HUES64 (cell line): ENCODE data around the gene FMC1.

ENCODE experiments used
- H3K27ac ChIP-seq: 2 replicates; pipeline ENCODE4 v1.7.0; 2013; ENCODE audit warnings: low read depth, low read length, inconsistent platforms
- H3K27me3 ChIP-seq: 2 replicates; pipeline ENCODE4 v1.6.1; 2013; ENCODE audit warnings: mild to moderate bottlenecking, low read length; ENCODE audit not compliant: insufficient read depth
- H3K36me3 ChIP-seq: 2 replicates; pipeline ENCODE4 v1.6.1; 2013; ENCODE audit warnings: mild to moderate bottlenecking, low read length; ENCODE audit not compliant: insufficient read depth
- H3K4me1 ChIP-seq: 2 replicates; pipeline ENCODE4 v1.6.1; 2013; ENCODE audit warnings: mild to moderate bottlenecking, low read length, moderate library complexity; ENCODE audit not compliant: insufficient read depth
- H3K4me3 ChIP-seq: 2 replicates; pipeline ENCODE4 v1.5.1; 2013; ENCODE audit warnings: mild to moderate bottlenecking, low read length, moderate library complexity
- H3K9ac ChIP-seq: 2 replicates; pipeline ENCODE4 v1.6.1; 2013; ENCODE audit warnings: mild to moderate bottlenecking, low read depth, low read length
- H3K9me3 ChIP-seq: 2 replicates; pipeline ENCODE4 v1.6.1; 2013; ENCODE audit warnings: low read depth, low read length; ENCODE audit not compliant: insufficient read depth
- WGBS: fragments of 150-250, 120-280 bp; methylation state at CpG from one replicate; pipeline ENCODE4 v1.1.7; 2013; ENCODE audit warnings: missing lambda C conversion rate; 5-methylcytosine and 5-hydroxymethylcytosine counted together

The FMC1 gene

GRCh38 chr7:139387594-139387993 lies 46.5 kb downstream of the FMC1 start:
- Histone ChIP-seq H3K36me3 (peaks cover 77% of the 10 kb centered on the region), H3K9ac (no peak overlapping the region), H3K9me3 (no peaks in the 10 kb centered on the region), H3K4me1 (no peaks in the 10 kb centered on the region), H3K4me3 (no peak overlapping the region), H3K27ac (no peak overlapping the region), H3K27me3 (no peaks in the 10 kb centered on the region)
- 97% methylated on average over 4 of the region's 5 CpGs for WGBS

- H3K9ac ChIP-seq: no peak overlapping the region
- 96% methylated on average over 3 of the region's 3 CpGs for WGBS
- H3K9me3 ChIP-seq: no peaks in the 10 kb centered on the region
- H3K36me3 ChIP-seq: peaks cover 81% of the 10 kb centered on the region
- H3K4me3 ChIP-seq: no peak overlapping the region
- no peak overlapping the region for H3K27ac ChIP-seq
- no peaks in the 10 kb centered on the region for H3K4me1 ChIP-seq
- no peaks in the 10 kb centered on the region for H3K27me3 ChIP-seq
Measured at GRCh38 chr7:139389091-139389490, 48.0 kb downstream of the FMC1 start.

- H3K9me3 ChIP-seq: no peaks in the 10 kb centered on the region
- no peaks in the 10 kb centered on the region for H3K4me1 ChIP-seq
- no peak overlapping the region for H3K4me3 ChIP-seq
- H3K9ac ChIP-seq: no peak overlapping the region
- 96% methylated on average over 2 of the region's 2 CpGs for WGBS
- H3K36me3 ChIP-seq: peaks cover 81% of the 10 kb centered on the region
- no peaks in the 10 kb centered on the region for H3K27me3 ChIP-seq
- H3K27ac ChIP-seq: no peak overlapping the region
Measured at GRCh38 chr7:139389774-139390173, 48.6 kb downstream of the FMC1 start.

GRCh38 chr7:139393621-139394211 lies 52.6 kb downstream of the FMC1 start:
- Histone ChIP-seq H3K27ac (no peak overlapping the region), H3K4me1 (no peaks in the 10 kb centered on the region), H3K27me3 (no peaks in the 10 kb centered on the region), H3K4me3 (no peak overlapping the region), H3K36me3 (peaks cover 79% of the 10 kb centered on the region), H3K9me3 (no peaks in the 10 kb centered on the region), H3K9ac (no peak overlapping the region)
- WGBS: 100% methylated on average over 1 of the region's 1 CpG

- no peak overlapping the region for H3K9ac ChIP-seq
- H3K9me3 ChIP-seq: no peaks in the 10 kb centered on the region
- no peak overlapping the region for H3K27ac ChIP-seq
- H3K36me3 ChIP-seq: peaks cover 78% of the 10 kb centered on the region
- no peak overlapping the region for H3K4me3 ChIP-seq
- H3K27me3 ChIP-seq: no peaks in the 10 kb centered on the region
- no peaks in the 10 kb centered on the region for H3K4me1 ChIP-seq
- 94% methylated on average over 3 of the region's 3 CpGs for WGBS
Measured at GRCh38 chr7:139394540-139394939, 53.4 kb downstream of the FMC1 start.
